Liver (tissue), 9 donors: ENCODE measurements around the gene TXNDC12. TPM values are rescaled to one million over a fixed set of nuclear protein-coding genes. Genes with fewer than 3 reads are reported as not detected.

ENCODE experiments used
- DNase-seq: peaks from one replicate; pipeline ENCODE4 v3.0.0-alpha.2; 2017; ENCODE audit warnings: low spot score
- H3K27ac ChIP-seq, 2 donors: one replicate each; pipeline ENCODE4 v1.7.0; 2013; ENCODE audit warnings: inconsistent platforms in 2 of 2, low read length in 2 of 2, control low read depth in 1 of 2, low read depth in 1 of 2, mild to moderate bottlenecking in 1 of 2
- H3K27me3 ChIP-seq, 4 donors: one replicate each; pipeline versions ENCODE4 v1.6.1 to v1.7.0; 2013; ENCODE audit warnings: low read length in 3 of 4, inconsistent platforms in 1 of 4, mild to moderate bottlenecking in 1 of 4, moderate library complexity in 1 of 4; ENCODE audit not compliant: control insufficient read depth in 4 of 4, insufficient read depth in 4 of 4
- H3K36me3 ChIP-seq, 4 donors: one replicate each; pipeline versions ENCODE4 v1.6.1 to v1.7.0; 2013; ENCODE audit warnings: low read length in 3 of 4, mild to moderate bottlenecking in 3 of 4, low read depth in 1 of 4, moderate library complexity in 1 of 4; ENCODE audit not compliant: control insufficient read depth in 4 of 4, insufficient read depth in 3 of 4
- H3K4me1 ChIP-seq, 4 donors: one replicate each; pipeline versions ENCODE4 v1.6.1 to v1.7.0; 2013; ENCODE audit warnings: low read length in 3 of 4, mild to moderate bottlenecking in 3 of 4, moderate library complexity in 1 of 4; ENCODE audit not compliant: control insufficient read depth in 4 of 4, insufficient read depth in 4 of 4
- H3K4me3 ChIP-seq, 3 donors: one replicate each; pipeline versions ENCODE4 v1.6.1 to v1.7.0; 2013; ENCODE audit warnings: low read length in 3 of 3, control low read depth in 1 of 3, low read depth in 1 of 3, mild to moderate bottlenecking in 1 of 3
- H3K9ac ChIP-seq, 2 donors: one replicate each; pipeline ENCODE4 v1.7.0; 2013; ENCODE audit warnings: low read length in 2 of 2, mild to moderate bottlenecking in 2 of 2, moderate library complexity in 2 of 2, control low read depth in 1 of 2, low read depth in 1 of 2
- H3K9me3 ChIP-seq, 4 donors: one replicate each; pipeline versions ENCODE4 v1.6.1 to v1.7.0; 2013; ENCODE audit warnings: low read length in 3 of 4; ENCODE audit not compliant: control insufficient read depth in 4 of 4
- EGR1 ChIP-seq, 2 donors: IDR thresholded peaks; 2 replicates each; pipeline ENCODE4 v1.6.1; 2016 to 2018; ENCODE audit warnings: antibody characterized with exemption in 2 of 2, low read depth in 2 of 2
- FOXA1 ChIP-seq: IDR thresholded peaks from 2 replicates; pipeline ENCODE4 v1.6.1; 2016; ENCODE audit warnings: antibody characterized with exemption
- FOXA2 ChIP-seq: IDR thresholded peaks from 2 replicates; pipeline ENCODE4 v1.6.1; 2016; ENCODE audit warnings: antibody characterized with exemption
- GABPA ChIP-seq, 2 donors: IDR thresholded peaks in 1 of 2; conservative IDR thresholded peaks in 1 of 2; 2 replicates each; pipeline ENCODE4 v1.6.1; 2016; ENCODE audit warnings: antibody characterized with exemption in 2 of 2, mild to moderate bottlenecking in 1 of 2, moderate library complexity in 1 of 2
- HNF4A ChIP-seq, 2 donors: conservative IDR thresholded peaks; 2 replicates each; pipeline ENCODE4 v1.6.1; 2016; ENCODE audit warnings: antibody characterized with exemption in 2 of 2, mild to moderate bottlenecking in 2 of 2
- HNF4G ChIP-seq: IDR thresholded peaks from 2 replicates; pipeline ENCODE4 v1.6.1; 2016; ENCODE audit warnings: antibody characterized with exemption
- JUND ChIP-seq, 2 donors: IDR thresholded peaks; 2 replicates each; pipeline ENCODE4 v1.6.1; 2016; ENCODE audit warnings: antibody characterized with exemption in 2 of 2
- NR2F2 ChIP-seq: IDR thresholded peaks from 2 replicates; pipeline ENCODE4 v1.6.1; 2016; ENCODE audit warnings: antibody characterized with exemption
- RAD21 ChIP-seq, 2 donors: IDR thresholded peaks; 2 replicates each; pipeline ENCODE4 v1.6.1; 2016; ENCODE audit warnings: antibody characterized with exemption in 2 of 2, mild to moderate bottlenecking in 2 of 2
- RXRA ChIP-seq, 2 donors: IDR thresholded peaks; 2 replicates each; pipeline ENCODE4 v1.6.1; 2017 to 2018; ENCODE audit warnings: antibody characterized with exemption in 2 of 2, mild to moderate bottlenecking in 1 of 2
- SP1 ChIP-seq: IDR thresholded peaks from 2 replicates; pipeline ENCODE4 v1.6.1; 2018; ENCODE audit warnings: antibody characterized with exemption, mild to moderate bottlenecking
- TAF1 ChIP-seq: conservative IDR thresholded peaks from 2 replicates; pipeline ENCODE4 v1.6.1; 2016; ENCODE audit warnings: antibody characterized with exemption, mild to moderate bottlenecking
- YY1 ChIP-seq: IDR thresholded peaks from 2 replicates; pipeline ENCODE4 v1.6.1; 2016; ENCODE audit warnings: antibody characterized with exemption, mild to moderate bottlenecking
- WGBS: extraction: QIAGEN DNeasy Blood & Tissue Kit; methylation state at CpG from one replicate; pipeline ENCODE4 v1.1.7; 2013; 5-methylcytosine and 5-hydroxymethylcytosine counted together
- polyA plus RNA-seq, 2 donors: library from polyadenylated mRNA; stranded (reverse) in 1 of 2; unstranded in 1 of 2; fragments of 200-250 nt in 1 of 2; fragments of >200 nt in 1 of 2; fragmentation: Nextera tagmentation in 1 of 2; extraction: Ambion mirVana in 1 of 2; gene quantifications; one replicate each; pipeline versions ENCODE4 v1.2.1 to v1.2.3, GENCODE V29; 2013 to 2015
- total RNA-seq, 2 donors: library from RNA; depleted of rRNA; stranded (reverse); fragments of >200 nt; gene quantifications; one replicate each; pipeline ENCODE4 v1.2.3, GENCODE V29; 2014
- TF ChIP-seq, protein P1 (sequence below): IDR thresholded peaks from 2 replicates; pipeline ENCODE4 v1.6.1; 2016; ENCODE audit warnings: antibody characterized with exemption
- TF ChIP-seq, protein P2 (sequence below): IDR thresholded peaks from 2 replicates; pipeline ENCODE4 v1.6.1; 2016; ENCODE audit warnings: antibody characterized with exemption
- TF ChIP-seq, protein P3 (sequence below): IDR thresholded peaks from 2 replicates; pipeline ENCODE4 v1.6.1; 2016; ENCODE audit warnings: antibody characterized with exemption
- TF ChIP-seq, protein P4 (sequence below): fragments of 150-350 bp; IDR thresholded peaks from 2 replicates; pipeline ENCODE4 v1.5.1; 2017; ENCODE audit warnings: improper control_type of control experiment, low read depth, low read length; ENCODE audit not compliant: missing input control
- TF ChIP-seq, protein P5 (sequence below): IDR thresholded peaks from 2 replicates; pipeline ENCODE4 v1.6.1; 2016; ENCODE audit warnings: antibody characterized with exemption, mild to moderate bottlenecking
- donor health status: healthy.
- donor health status: healthy.
- donor health status: healthy.
- donor health status: healthy.
- donor health status: healthy.

The TXNDC12 gene
- total and polyA plus RNA-seq, 4 donors, result 17.5 to 35.8 (median 20.7) TPM

DNA sequence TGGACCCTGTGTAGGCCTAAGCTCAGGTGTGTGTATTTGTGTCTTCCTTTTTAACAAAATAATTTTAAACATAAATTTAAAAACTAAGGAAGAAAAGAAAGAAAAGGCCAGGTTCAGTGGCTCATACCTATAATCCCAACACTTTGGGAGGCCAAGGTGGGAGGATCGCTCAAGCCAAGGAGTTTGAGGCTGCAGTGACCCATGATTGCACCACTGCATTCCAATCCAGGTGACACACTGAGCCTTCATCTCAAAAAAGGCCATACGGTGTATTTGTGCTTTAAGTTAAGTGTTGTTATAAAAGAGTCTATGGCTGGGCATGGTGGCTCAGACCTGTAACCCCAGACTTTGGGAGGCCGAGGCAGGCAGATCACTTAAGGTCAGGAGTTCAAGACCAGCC is 72.8 kb downstream of the TXNDC12 start:
- H3K27me3 ChIP-seq, result no peaks in the 10 kb centered on the region
- H3K4me3 ChIP-seq, result no peak overlapping the region
- no peaks in the 10 kb centered on the region for H3K9me3 ChIP-seq
- H3K9ac ChIP-seq, result no peak overlapping the region
- no peaks in the 10 kb centered on the region for H3K36me3 ChIP-seq
- peaks cover 0 to 1% (median 0%) of the 10 kb centered on the region in 4 donors for H3K4me1 ChIP-seq
- DNase-seq, result no peak
- TF ChIP-seq YY1 (no peak), NR2F2 (no peak), EGR1 (IDR thresholded peaks at IDR 0.05; ENCODE audit: low read depth in 2 of 2) (no peak), FOXA2 (no peak), RXRA (IDR thresholded peaks at IDR 0.05) (no peak)
- TF ChIP-seq, protein P1, sequence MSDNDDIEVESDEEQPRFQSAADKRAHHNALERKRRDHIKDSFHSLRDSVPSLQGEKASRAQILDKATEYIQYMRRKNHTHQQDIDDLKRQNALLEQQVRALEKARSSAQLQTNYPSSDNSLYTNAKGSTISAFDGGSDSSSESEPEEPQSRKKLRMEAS, result no peak
- 95% methylated on average over 3 of the region's 3 CpGs for WGBS
- H3K27ac ChIP-seq, result no peak overlapping the region

DNA sequence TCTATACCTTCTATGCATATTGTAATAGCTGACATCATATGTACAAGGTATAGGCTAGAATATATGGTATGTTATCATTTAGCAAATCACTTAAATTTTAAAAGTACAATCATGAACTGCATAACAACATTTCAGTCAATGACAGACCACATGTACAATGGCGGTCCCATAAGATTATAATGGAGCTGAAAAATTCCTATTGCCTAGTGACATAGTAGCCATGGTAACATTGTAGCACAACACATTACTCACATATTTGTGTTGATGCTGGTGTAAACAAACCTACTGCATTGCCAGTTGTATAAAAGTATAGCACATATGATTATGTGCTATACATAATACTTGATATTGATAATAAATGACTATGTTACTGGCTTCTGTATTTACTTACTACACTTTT is 73.4 kb downstream of the TXNDC12 start:
- WGBS, result 93% methylated on average over 1 of the region's 1 CpG
- peaks cover 0 to 6% (median 0%) of the 10 kb centered on the region in 4 donors for H3K4me1 ChIP-seq
- H3K27me3 ChIP-seq, result no peaks in the 10 kb centered on the region
- TF ChIP-seq RXRA (IDR thresholded peaks at IDR 0.05), result no peak
- no peak for TF ChIP-seq TAF1
- TF ChIP-seq SP1, result no peak
- no peak for TF ChIP-seq FOXA1
- no peak for TF ChIP-seq GABPA (IDR thresholded peaks at IDR 0.05 in 1 of 2, conservative IDR thresholded peaks at IDR 0.05 in 1 of 2)
- TF ChIP-seq NR2F2, result no peak
- TF ChIP-seq, protein P2, sequence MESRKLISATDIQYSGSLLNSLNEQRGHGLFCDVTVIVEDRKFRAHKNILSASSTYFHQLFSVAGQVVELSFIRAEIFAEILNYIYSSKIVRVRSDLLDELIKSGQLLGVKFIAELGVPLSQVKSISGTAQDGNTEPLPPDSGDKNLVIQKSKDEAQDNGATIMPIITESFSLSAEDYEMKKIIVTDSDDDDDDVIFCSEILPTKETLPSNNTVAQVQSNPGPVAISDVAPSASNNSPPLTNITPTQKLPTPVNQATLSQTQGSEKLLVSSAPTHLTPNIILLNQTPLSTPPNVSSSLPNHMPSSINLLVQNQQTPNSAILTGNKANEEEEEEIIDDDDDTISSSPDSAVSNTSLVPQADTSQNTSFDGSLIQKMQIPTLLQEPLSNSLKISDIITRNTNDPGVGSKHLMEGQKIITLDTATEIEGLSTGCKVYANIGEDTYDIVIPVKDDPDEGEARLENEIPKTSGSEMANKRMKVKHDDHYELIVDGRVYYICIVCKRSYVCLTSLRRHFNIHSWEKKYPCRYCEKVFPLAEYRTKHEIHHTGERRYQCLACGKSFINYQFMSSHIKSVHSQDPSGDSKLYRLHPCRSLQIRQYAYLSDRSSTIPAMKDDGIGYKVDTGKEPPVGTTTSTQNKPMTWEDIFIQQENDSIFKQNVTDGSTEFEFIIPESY, result no peak
- TF ChIP-seq HNF4A (conservative IDR thresholded peaks at IDR 0.05), result no peak
- TF ChIP-seq, protein P3, sequence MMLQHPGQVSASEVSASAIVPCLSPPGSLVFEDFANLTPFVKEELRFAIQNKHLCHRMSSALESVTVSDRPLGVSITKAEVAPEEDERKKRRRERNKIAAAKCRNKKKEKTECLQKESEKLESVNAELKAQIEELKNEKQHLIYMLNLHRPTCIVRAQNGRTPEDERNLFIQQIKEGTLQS, result no peak
- TF ChIP-seq YY1, result no peak
- TF ChIP-seq RAD21 (IDR thresholded peaks at IDR 0.05), result no peak
- no peak for TF ChIP-seq JUND (IDR thresholded peaks at IDR 0.05)
- no peaks in the 10 kb centered on the region for H3K9me3 ChIP-seq
- no peak overlapping the region for H3K27ac ChIP-seq
- H3K9ac ChIP-seq, result no peak overlapping the region
- no peak for DNase-seq
- no peaks in the 10 kb centered on the region for H3K36me3 ChIP-seq
- no peak overlapping the region for H3K4me3 ChIP-seq

DNA sequence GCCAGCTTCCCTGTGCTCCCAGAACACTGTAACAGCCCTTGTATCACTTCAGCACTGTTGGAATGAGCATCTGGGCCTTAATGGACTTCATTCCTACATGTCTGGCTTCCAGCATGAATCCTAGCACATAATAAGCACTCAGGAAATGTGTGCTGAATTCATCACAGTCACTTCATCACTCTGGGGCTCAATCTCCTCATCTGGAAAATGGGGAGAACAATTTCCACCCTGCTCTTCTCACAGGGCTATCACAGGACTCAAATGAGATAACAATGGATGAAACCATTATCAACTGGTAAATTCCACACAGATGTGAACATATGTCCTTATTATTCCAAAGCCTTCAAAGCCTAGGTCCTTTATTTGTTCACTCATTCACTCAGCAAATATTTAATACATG is 76.9 kb downstream of the TXNDC12 start:
- Histone ChIP-seq H3K36me3 (no peaks in the 10 kb centered on the region), H3K4me3 (no peak overlapping the region), H3K4me1 (peaks cover 0 to 6% (median 0%) of the 10 kb centered on the region in 4 donors), H3K9me3 (no peaks in the 10 kb centered on the region), H3K27me3 (no peaks in the 10 kb centered on the region), H3K27ac (no peak overlapping the region), H3K9ac (no peak overlapping the region)
- no peak for DNase-seq
- TF ChIP-seq GABPA (IDR thresholded peaks at IDR 0.05 in 1 of 2, conservative IDR thresholded peaks at IDR 0.05 in 1 of 2) (no peak), RAD21 (IDR thresholded peaks at IDR 0.05) (no peak), HNF4G (no peak), YY1 (no peak), FOXA1 (no peak), JUND (IDR thresholded peaks at IDR 0.05) (no peak), EGR1 (IDR thresholded peaks at IDR 0.05; ENCODE audit: low read depth in 2 of 2) (no peak), SP1 (no peak), HNF4A (conservative IDR thresholded peaks at IDR 0.05) (no peak), FOXA2 (no peak)
- TF ChIP-seq, protein P4, sequence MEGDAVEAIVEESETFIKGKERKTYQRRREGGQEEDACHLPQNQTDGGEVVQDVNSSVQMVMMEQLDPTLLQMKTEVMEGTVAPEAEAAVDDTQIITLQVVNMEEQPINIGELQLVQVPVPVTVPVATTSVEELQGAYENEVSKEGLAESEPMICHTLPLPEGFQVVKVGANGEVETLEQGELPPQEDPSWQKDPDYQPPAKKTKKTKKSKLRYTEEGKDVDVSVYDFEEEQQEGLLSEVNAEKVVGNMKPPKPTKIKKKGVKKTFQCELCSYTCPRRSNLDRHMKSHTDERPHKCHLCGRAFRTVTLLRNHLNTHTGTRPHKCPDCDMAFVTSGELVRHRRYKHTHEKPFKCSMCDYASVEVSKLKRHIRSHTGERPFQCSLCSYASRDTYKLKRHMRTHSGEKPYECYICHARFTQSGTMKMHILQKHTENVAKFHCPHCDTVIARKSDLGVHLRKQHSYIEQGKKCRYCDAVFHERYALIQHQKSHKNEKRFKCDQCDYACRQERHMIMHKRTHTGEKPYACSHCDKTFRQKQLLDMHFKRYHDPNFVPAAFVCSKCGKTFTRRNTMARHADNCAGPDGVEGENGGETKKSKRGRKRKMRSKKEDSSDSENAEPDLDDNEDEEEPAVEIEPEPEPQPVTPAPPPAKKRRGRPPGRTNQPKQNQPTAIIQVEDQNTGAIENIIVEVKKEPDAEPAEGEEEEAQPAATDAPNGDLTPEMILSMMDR, result no peak
- TF ChIP-seq, protein P2, result no peak
- TF ChIP-seq, protein P3, result no peak
- TF ChIP-seq, protein P5, sequence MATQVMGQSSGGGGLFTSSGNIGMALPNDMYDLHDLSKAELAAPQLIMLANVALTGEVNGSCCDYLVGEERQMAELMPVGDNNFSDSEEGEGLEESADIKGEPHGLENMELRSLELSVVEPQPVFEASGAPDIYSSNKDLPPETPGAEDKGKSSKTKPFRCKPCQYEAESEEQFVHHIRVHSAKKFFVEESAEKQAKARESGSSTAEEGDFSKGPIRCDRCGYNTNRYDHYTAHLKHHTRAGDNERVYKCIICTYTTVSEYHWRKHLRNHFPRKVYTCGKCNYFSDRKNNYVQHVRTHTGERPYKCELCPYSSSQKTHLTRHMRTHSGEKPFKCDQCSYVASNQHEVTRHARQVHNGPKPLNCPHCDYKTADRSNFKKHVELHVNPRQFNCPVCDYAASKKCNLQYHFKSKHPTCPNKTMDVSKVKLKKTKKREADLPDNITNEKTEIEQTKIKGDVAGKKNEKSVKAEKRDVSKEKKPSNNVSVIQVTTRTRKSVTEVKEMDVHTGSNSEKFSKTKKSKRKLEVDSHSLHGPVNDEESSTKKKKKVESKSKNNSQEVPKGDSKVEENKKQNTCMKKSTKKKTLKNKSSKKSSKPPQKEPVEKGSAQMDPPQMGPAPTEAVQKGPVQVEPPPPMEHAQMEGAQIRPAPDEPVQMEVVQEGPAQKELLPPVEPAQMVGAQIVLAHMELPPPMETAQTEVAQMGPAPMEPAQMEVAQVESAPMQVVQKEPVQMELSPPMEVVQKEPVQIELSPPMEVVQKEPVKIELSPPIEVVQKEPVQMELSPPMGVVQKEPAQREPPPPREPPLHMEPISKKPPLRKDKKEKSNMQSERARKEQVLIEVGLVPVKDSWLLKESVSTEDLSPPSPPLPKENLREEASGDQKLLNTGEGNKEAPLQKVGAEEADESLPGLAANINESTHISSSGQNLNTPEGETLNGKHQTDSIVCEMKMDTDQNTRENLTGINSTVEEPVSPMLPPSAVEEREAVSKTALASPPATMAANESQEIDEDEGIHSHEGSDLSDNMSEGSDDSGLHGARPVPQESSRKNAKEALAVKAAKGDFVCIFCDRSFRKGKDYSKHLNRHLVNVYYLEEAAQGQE, result no peak
